Keratinocyte (primary cell): Measurements from ENCODE around the gene PCDHA7. TPM values are rescaled to one million over a fixed set of nuclear protein-coding genes. Genes with fewer than 3 reads are reported as not detected.
"Not testable (repeated sequence)": the region's sequence is repeated elsewhere in the genome, so short reads cannot be mapped to it uniquely, and the experiment has no call there.

Experiments used
- DNase-seq: peaks from one replicate; pipeline ENCODE4 v3.0.0-alpha.2; 2011; ENCODE audit warnings: low read depth, missing footprints, low spot score
- FAIRE-seq: peaks from 2 replicates; lab custom pipeline; 2011; peaks lifted over from hg19 to GRCh38; lab: Jason Lieb, UNC
- H2AFZ ChIP-seq: 2 replicates; pipeline ENCODE4 v1.6.0; 2012; ENCODE audit warnings: low read length, control low read depth, inconsistent platforms; ENCODE audit not compliant: control insufficient read depth
- H3K27ac ChIP-seq: 2 replicates; pipeline ENCODE4 v1.5.1; 2011; ENCODE audit warnings: low read length; ENCODE audit not compliant: control insufficient read depth, insufficient read depth
- H3K27me3 ChIP-seq: 3 replicates; pipeline ENCODE4 v1.6.0; 2011; ENCODE audit warnings: low read length; ENCODE audit not compliant: control insufficient read depth, insufficient read depth; ENCODE audit errors: extremely low read depth
- H3K36me3 ChIP-seq, 2 experiments: 2 replicates in 1 of 2; 3 replicates in 1 of 2; pipeline ENCODE4 v1.5.1; 2011; ENCODE audit warnings: low read length in 2 of 2, mild to moderate bottlenecking in 1 of 2; ENCODE audit not compliant: control insufficient read depth in 2 of 2, insufficient read depth in 2 of 2; ENCODE audit errors: extremely low read depth in 1 of 2
- H3K4me1 ChIP-seq: 3 replicates; pipeline ENCODE4 v1.5.1; 2011; ENCODE audit warnings: low read length; ENCODE audit not compliant: control insufficient read depth, insufficient read depth; ENCODE audit errors: extremely low read depth
- H3K4me2 ChIP-seq: 3 replicates; pipeline ENCODE4 v1.6.0; 2011; ENCODE audit warnings: low read depth, low read length; ENCODE audit not compliant: control insufficient read depth, insufficient read depth; ENCODE audit errors: extremely low read depth
- H3K4me3 ChIP-seq, 3 experiments: fragments of 200-600 bp in 1 of 3; sonication (generic) in 1 of 3; 2 replicates in 2 of 3; 3 replicates in 1 of 3; pipeline ENCODE4 v1.5.1; 2011 to 2016; ENCODE audit warnings: low read length in 3 of 3, mild to moderate bottlenecking in 3 of 3, control low read depth in 2 of 3, inconsistent platforms in 1 of 3, low read depth in 1 of 3, mixed read lengths in 1 of 3, mixed run types in 1 of 3, moderate library complexity in 1 of 3; ENCODE audit not compliant: control insufficient read depth in 2 of 3, insufficient read depth in 2 of 3; ENCODE audit errors: extremely low read depth in 1 of 3
- H3K79me2 ChIP-seq: 2 replicates; pipeline ENCODE4 v1.6.0; 2012; ENCODE audit warnings: low read length; ENCODE audit not compliant: control insufficient read depth, insufficient read depth
- H3K9ac ChIP-seq: 3 replicates; pipeline ENCODE4 v1.6.0; 2011; ENCODE audit warnings: low read length; ENCODE audit not compliant: control insufficient read depth, insufficient read depth; ENCODE audit errors: extremely low read depth
- H3K9me1 ChIP-seq: 3 replicates; pipeline ENCODE4 v1.6.0; 2011; ENCODE audit warnings: low read length; ENCODE audit not compliant: control insufficient read depth, insufficient read depth; ENCODE audit errors: extremely low read depth
- H3K9me3 ChIP-seq: 2 replicates; pipeline ENCODE4 v1.5.1; 2012; ENCODE audit warnings: low read depth, low read length; ENCODE audit not compliant: control insufficient read depth
- H4K20me1 ChIP-seq: 3 replicates; pipeline ENCODE4 v1.6.0; 2011; ENCODE audit warnings: low read length; ENCODE audit not compliant: control insufficient read depth, insufficient read depth; ENCODE audit errors: extremely low read depth
- CTCF ChIP-seq, 3 experiments: IDR thresholded peaks in 1 of 3; conservative IDR thresholded peaks in 1 of 3; optimal IDR thresholded peaks in 1 of 3; 2 replicates in 2 of 3; 3 replicates in 1 of 3; pipeline versions ENCODE3 to v1.5.1; 2011; ENCODE audit warnings: low read length in 3 of 3, mild to moderate bottlenecking in 3 of 3, moderate library complexity in 2 of 3, control low read depth in 1 of 3, inconsistent platforms in 1 of 3; ENCODE audit not compliant: insufficient read depth in 2 of 3; ENCODE audit errors: extremely low read depth in 1 of 3
- EZH2 ChIP-seq: IDR thresholded peaks from one replicate; pipeline ENCODE4 v1.6.1; 2012; ENCODE audit warnings: inconsistent platforms, mild to moderate bottlenecking, low read length, moderate library complexity
- dilution Hi-C: fragments of 300-500 bp; cut with MboI; formaldehyde crosslinking; loops from one replicate; pipeline ENCODE4 v1.7.0; 2020; ENCODE audit warnings: low sequenced_read_pairs; ENCODE audit not compliant: extremely low pct_ligation_motif_present
- polyA plus RNA-seq, 5 experiments: library from polyadenylated mRNA; depleted of rRNA in 3 of 5; stranded (reverse) in 3 of 5; stranded (forward) in 1 of 5; unstranded in 1 of 5; fragments of >200 nt; gene quantifications; 1 replicate in 1 of 5; 2 replicates in 3 of 5; 3 replicates in 1 of 5; pipeline versions ENCODE4 v1.2.1 to v1.2.3, GENCODE V29; 2011 to 2012; ENCODE audit warnings: missing spikeins in 2 of 5, low read depth in 1 of 5, low replicate concordance in 1 of 5

Gene PCDHA7
- polyA plus RNA-seq, 1 donor (not counting 4 experiments of a cell fraction or from before 2014, with no cell fraction given), result 0.04 TPM

DNA sequence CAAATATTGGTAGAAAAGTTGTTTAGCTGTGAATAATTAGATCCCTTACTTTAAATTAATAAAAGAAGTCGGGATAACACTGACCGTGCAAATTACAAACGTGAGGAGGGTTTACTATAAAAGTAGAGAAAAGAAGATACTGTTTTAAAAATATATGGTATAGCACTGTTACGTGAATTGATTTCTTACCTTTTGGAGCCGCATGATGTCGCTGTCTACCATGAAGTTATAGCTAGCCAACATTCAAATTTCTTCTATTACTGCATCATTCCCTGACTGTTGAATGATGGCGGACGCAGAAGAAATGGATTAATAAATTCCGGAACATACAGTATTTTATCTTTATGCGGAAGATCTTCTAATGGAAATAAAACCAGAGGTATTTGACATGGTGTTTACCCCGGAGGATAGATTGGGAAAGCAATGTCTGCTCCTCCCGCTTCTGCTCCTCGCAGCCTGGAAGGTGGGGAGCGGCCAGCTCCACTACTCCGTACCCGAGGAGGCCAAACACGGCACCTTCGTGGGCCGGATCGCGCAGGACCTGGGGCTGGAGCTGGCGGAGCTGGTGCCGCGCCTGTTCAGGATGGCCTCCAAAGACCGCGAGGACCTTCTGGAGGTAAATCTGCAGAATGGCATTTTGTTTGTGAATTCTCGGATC is 6.2 kb upstream of the PCDHA7 start, which contains the start of gene PCDHA6:
Gene PCDHA6 (plus strand): TSS at position 257 of the 658 bp plus-strand sequence. CDS start 132 bp downstream, at position 389.
- FAIRE-seq (no peak), DNase-seq (no peak)
- Histone ChIP-seq H2AFZ (no peak within 1 kb of the TSS), H4K20me1 (no peaks in the 10 kb centered on the region), H3K4me3 (no peak within 1 kb of the TSS), H3K9me1 (no peaks in the 10 kb centered on the region), H3K27me3 (no peaks in the 10 kb centered on the region), H3K27ac (no peak within 1 kb of the TSS), H3K79me2 (no peaks in the 10 kb centered on the region), H3K36me3 (no peaks in the 10 kb centered on the region), H3K4me1 (no peaks in the 10 kb centered on the region), H3K4me2 (no peak within 1 kb of the TSS), H3K9me3 (peaks cover 11% of the 10 kb centered on the region), H3K9ac (no peak within 1 kb of the TSS)
- dilution Hi-C loops, result no loop called here
- no peak for TF ChIP-seq CTCF (optimal IDR thresholded peaks at IDR 0.05 in 1 of 3, IDR thresholded peaks at IDR 0.05 in 1 of 3, conservative IDR thresholded peaks at IDR 0.05 in 1 of 3; ENCODE audit: extremely low read depth in 1 of 3, insufficient read depth in 2 of 3, low read length in 3 of 3)
- TF ChIP-seq EZH2, result no peak

- no peak overlapping the region for H3K4me3 ChIP-seq
- dilution Hi-C loops, result no loop called here
- no peak overlapping the region for H3K9ac ChIP-seq
- no peaks in the 10 kb centered on the region for H3K36me3 ChIP-seq
- no peaks in the 10 kb centered on the region for H3K27me3 ChIP-seq
- no peak overlapping the region for H2AFZ ChIP-seq
- no peaks in the 10 kb centered on the region for H4K20me1 ChIP-seq
- no peaks in the 10 kb centered on the region for H3K4me1 ChIP-seq
- no peak overlapping the region for H3K4me2 ChIP-seq
- H3K9me3 ChIP-seq, result peaks cover 10% of the 10 kb centered on the region
- no peaks in the 10 kb centered on the region for H3K9me1 ChIP-seq
- DNase-seq (no peak), FAIRE-seq (no peak)
- no peaks in the 10 kb centered on the region for H3K79me2 ChIP-seq
- H3K27ac ChIP-seq, result no peak overlapping the region
- TF ChIP-seq EZH2 (no peak), CTCF (optimal IDR thresholded peaks at IDR 0.05 in 1 of 3, IDR thresholded peaks at IDR 0.05 in 1 of 3, conservative IDR thresholded peaks at IDR 0.05 in 1 of 3; ENCODE audit: extremely low read depth in 1 of 3, insufficient read depth in 2 of 3, low read length in 3 of 3) (no peak)
Measured at GRCh38 chr5:140828362-140828737, 5.7 kb upstream of the PCDHA7 start.

GRCh38 chr5:140829511-140830501 is 4.3 kb upstream of the PCDHA7 start:
- H3K27me3 ChIP-seq, DNase-seq, H3K4me1 ChIP-seq, H3K79me2 ChIP-seq, H3K9me1 ChIP-seq, H3K9me3 ChIP-seq, FAIRE-seq, H3K4me2 ChIP-seq, H4K20me1 ChIP-seq, H3K9ac ChIP-seq, H3K36me3 ChIP-seq, dilution Hi-C loops, H3K27ac ChIP-seq, H3K4me3 ChIP-seq, H2AFZ ChIP-seq: not testable (repeated sequence)
